Breast epithelium (tissue), 3 donors: ENCODE measurements around the gene ATP1A4.

Source experiments
- CTCF ChIP-seq, 3 donors: fragments of 450-650 bp; IDR thresholded peaks; one replicate each; pipeline ENCODE4 v1.5.1; 2016 to 2017; ENCODE audit warnings: antibody characterized with exemption in 3 of 3, mild to moderate bottlenecking in 3 of 3, moderate library complexity in 3 of 3
- POLR2AphosphoS5 ChIP-seq, 3 donors: sonication (generic); formaldehyde crosslinking; IDR thresholded peaks; one replicate each; pipeline ENCODE4 v1.6.1; 2017; ENCODE audit warnings: antibody characterized with exemption in 3 of 3

GRCh38 chr1:160130486-160130885 is 20.9 kb upstream of the ATP1A4 start:
- no peak for TF ChIP-seq CTCF (IDR thresholded peaks at IDR 0.05)
- no peak for TF ChIP-seq POLR2AphosphoS5 (IDR thresholded peaks at IDR 0.05)
